ENCODE measurements around the gene TMEM87B.

Gene TMEM87B

DNA sequence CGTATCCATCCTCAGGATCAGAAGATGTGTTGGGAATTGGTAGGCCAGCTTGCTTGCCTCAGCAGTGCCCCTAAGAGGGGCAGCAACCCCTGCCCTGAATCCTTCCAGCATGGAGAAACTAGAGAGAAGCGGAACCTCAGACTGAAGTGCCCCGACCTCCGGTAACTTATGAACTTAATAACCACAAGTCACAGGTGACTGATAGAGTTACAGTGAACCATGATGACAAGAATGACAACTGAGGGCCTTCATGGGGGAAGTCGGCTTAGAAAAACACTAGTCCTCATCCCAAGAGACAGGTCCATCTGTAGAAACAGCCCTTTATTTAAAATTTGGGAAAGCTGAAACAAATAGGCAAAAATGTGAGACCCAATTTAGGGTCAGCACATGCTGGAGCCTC is 42.5 kb upstream of the TMEM87B start:
- no peaks in the 10 kb centered on the region for H3F3A ChIP-seq (ENCODE audit: insufficient read depth, low read length)
- H3K4me3 ChIP-seq (ENCODE audit: low read length), result no peak overlapping the region
- no peak overlapping the region for H3K9ac ChIP-seq (ENCODE audit: low read length)
- H3K9me3 ChIP-seq (replicated peaks; ENCODE audit: insufficient read depth, low read length), result no peaks in the 10 kb centered on the region
- no peaks in the 10 kb centered on the region for H3K27me3 ChIP-seq (replicated peaks; ENCODE audit: insufficient read depth, low read length)
- H3K79me2 ChIP-seq (ENCODE audit: low read length), result no peaks in the 10 kb centered on the region
- H3K4me1 ChIP-seq (ENCODE audit: low read length), result peaks cover 8% of the 10 kb centered on the region
- H3K4me2 ChIP-seq (ENCODE audit: low read depth, low read length), result no peak overlapping the region
- no peak for TF ChIP-seq EZH2phosphoT487 (IDR thresholded peaks at IDR 0.05; ENCODE audit: low read length)
- DNase-seq, result no peak
- no peaks in the 10 kb centered on the region for H3K36me3 ChIP-seq (replicated peaks; ENCODE audit: insufficient read depth, low read length)
- H3K27ac ChIP-seq (ENCODE audit: low read length), result no peak overlapping the region
- no peaks in the 10 kb centered on the region for H4K20me1 ChIP-seq (ENCODE audit: insufficient read depth, low read length)
- H3K9me2 ChIP-seq (replicated peaks; ENCODE audit: insufficient read depth, low read length), result no peaks in the 10 kb centered on the region
- H2AFZ ChIP-seq (ENCODE audit: low read length), result no peak overlapping the region

DNA sequence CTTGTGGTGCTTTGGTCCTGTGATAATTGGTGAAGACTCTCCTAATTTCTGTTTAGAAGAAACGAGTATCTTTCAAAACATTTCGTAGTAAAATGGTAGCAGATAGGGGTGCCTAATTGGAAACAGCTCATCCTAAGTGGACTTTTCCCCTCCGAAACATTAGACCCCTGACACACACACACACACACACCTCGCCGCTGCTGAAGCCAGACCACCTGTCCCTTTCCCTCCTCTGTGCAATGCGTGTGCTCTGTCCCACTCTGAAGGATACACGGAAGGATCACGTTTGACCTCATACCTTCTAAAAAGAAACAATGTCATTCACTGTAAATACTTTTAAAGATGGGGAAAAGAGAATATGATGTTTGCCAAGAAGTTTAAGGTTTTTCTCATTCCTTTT is 36.2 kb upstream of the TMEM87B start:
- DNase-seq, result no peak
- Histone ChIP-seq H3K79me2 (ENCODE audit: low read length) (no peaks in the 10 kb centered on the region), H3K4me1 (ENCODE audit: low read length) (peaks cover 14% of the 10 kb centered on the region), H3K36me3 (replicated peaks; ENCODE audit: insufficient read depth, low read length) (no peaks in the 10 kb centered on the region), H3K9me2 (replicated peaks; ENCODE audit: insufficient read depth, low read length) (no peaks in the 10 kb centered on the region), H3K4me3 (ENCODE audit: low read length) (no peak overlapping the region), H4K20me1 (ENCODE audit: insufficient read depth, low read length) (no peaks in the 10 kb centered on the region), H3F3A (ENCODE audit: insufficient read depth, low read length) (peaks cover 6% of the 10 kb centered on the region), H3K9me3 (replicated peaks; ENCODE audit: insufficient read depth, low read length) (no peaks in the 10 kb centered on the region), H2AFZ (ENCODE audit: low read length) (no peak overlapping the region), H3K27me3 (replicated peaks; ENCODE audit: insufficient read depth, low read length) (no peaks in the 10 kb centered on the region), H3K4me2 (ENCODE audit: low read depth, low read length) (no peak overlapping the region), H3K9ac (ENCODE audit: low read length) (no peak overlapping the region), H3K27ac (ENCODE audit: low read length) (no peak overlapping the region)
- TF ChIP-seq EZH2 (optimal IDR thresholded peaks at IDR 0.05; ENCODE audit: low read depth, low read length) (no peak), EZH2phosphoT487 (IDR thresholded peaks at IDR 0.05; ENCODE audit: low read length) (no peak)
- TF ChIP-seq, protein P1, sequence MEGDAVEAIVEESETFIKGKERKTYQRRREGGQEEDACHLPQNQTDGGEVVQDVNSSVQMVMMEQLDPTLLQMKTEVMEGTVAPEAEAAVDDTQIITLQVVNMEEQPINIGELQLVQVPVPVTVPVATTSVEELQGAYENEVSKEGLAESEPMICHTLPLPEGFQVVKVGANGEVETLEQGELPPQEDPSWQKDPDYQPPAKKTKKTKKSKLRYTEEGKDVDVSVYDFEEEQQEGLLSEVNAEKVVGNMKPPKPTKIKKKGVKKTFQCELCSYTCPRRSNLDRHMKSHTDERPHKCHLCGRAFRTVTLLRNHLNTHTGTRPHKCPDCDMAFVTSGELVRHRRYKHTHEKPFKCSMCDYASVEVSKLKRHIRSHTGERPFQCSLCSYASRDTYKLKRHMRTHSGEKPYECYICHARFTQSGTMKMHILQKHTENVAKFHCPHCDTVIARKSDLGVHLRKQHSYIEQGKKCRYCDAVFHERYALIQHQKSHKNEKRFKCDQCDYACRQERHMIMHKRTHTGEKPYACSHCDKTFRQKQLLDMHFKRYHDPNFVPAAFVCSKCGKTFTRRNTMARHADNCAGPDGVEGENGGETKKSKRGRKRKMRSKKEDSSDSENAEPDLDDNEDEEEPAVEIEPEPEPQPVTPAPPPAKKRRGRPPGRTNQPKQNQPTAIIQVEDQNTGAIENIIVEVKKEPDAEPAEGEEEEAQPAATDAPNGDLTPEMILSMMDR (IDR thresholded peaks at IDR 0.05; ENCODE audit: low read length), result no peak

DNA sequence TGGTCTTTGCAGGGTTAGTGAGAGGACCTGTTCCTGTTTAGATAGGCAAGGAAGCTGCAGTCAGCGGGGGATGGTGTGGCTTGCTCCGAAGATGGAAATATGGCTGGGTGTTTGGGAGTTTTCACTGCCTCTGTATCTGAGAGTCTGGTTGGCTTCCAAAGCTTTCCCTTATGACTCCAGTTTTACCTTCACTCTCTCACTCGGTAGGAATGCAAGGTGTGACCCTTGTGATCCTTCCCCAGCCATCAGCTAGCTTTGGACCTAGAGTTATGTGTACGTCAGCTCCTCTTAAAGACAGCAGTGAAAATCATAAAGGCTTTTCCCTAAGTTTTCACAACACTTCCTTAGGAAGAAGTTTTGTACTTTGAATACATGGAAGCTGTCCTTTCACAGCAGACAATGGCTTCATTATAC is 35.5 kb upstream of the TMEM87B start:
- TF ChIP-seq EZH2phosphoT487 (IDR thresholded peaks at IDR 0.05; ENCODE audit: low read length), result no peak
- TF ChIP-seq EZH2 (optimal IDR thresholded peaks at IDR 0.05; ENCODE audit: low read depth, low read length), result no peak
- Histone ChIP-seq H3K36me3 (replicated peaks; ENCODE audit: insufficient read depth, low read length) (no peaks in the 10 kb centered on the region), H3K27ac (ENCODE audit: low read length) (no peak overlapping the region), H3K9me3 (replicated peaks; ENCODE audit: insufficient read depth, low read length) (no peaks in the 10 kb centered on the region), H3K4me2 (ENCODE audit: low read depth, low read length) (no peak overlapping the region), H3K4me1 (ENCODE audit: low read length) (peaks cover 21% of the 10 kb centered on the region), H3K9ac (ENCODE audit: low read length) (no peak overlapping the region), H3K27me3 (replicated peaks; ENCODE audit: insufficient read depth, low read length) (no peaks in the 10 kb centered on the region), H4K20me1 (ENCODE audit: insufficient read depth, low read length) (no peaks in the 10 kb centered on the region), H3K9me2 (replicated peaks; ENCODE audit: insufficient read depth, low read length) (no peaks in the 10 kb centered on the region), H2AFZ (ENCODE audit: low read length) (no peak overlapping the region), H3K4me3 (ENCODE audit: low read length) (no peak overlapping the region), H3F3A (ENCODE audit: insufficient read depth, low read length) (peaks cover 14% of the 10 kb centered on the region), H3K79me2 (ENCODE audit: low read length) (no peaks in the 10 kb centered on the region)
- no peak for DNase-seq

- Histone ChIP-seq H3K9me3 (replicated peaks; ENCODE audit: insufficient read depth, low read length) (no peaks in the 10 kb centered on the region), H3K4me1 (ENCODE audit: low read length) (peaks cover 31% of the 10 kb centered on the region), H3K27ac (ENCODE audit: low read length) (no peak overlapping the region), H3K9ac (ENCODE audit: low read length) (no peak overlapping the region), H2AFZ (ENCODE audit: low read length) (no peak overlapping the region), H3K27me3 (replicated peaks; ENCODE audit: insufficient read depth, low read length) (no peaks in the 10 kb centered on the region), H4K20me1 (ENCODE audit: insufficient read depth, low read length) (no peaks in the 10 kb centered on the region), H3K36me3 (replicated peaks; ENCODE audit: insufficient read depth, low read length) (no peaks in the 10 kb centered on the region), H3F3A (ENCODE audit: insufficient read depth, low read length) (peaks cover 14% of the 10 kb centered on the region), H3K9me2 (replicated peaks; ENCODE audit: insufficient read depth, low read length) (no peaks in the 10 kb centered on the region), H3K4me3 (ENCODE audit: low read length) (no peak overlapping the region), H3K4me2 (ENCODE audit: low read depth, low read length) (no peak overlapping the region), H3K79me2 (ENCODE audit: low read length) (no peaks in the 10 kb centered on the region)
- no peak for DNase-seq
- TF ChIP-seq EZH2phosphoT487 (IDR thresholded peaks at IDR 0.05; ENCODE audit: low read length) (no peak), EZH2 (optimal IDR thresholded peaks at IDR 0.05; ENCODE audit: low read depth, low read length) (no peak)
- TF ChIP-seq, protein P1 (IDR thresholded peaks at IDR 0.05; ENCODE audit: low read length), result no peak
Measured at GRCh38 chr2:112020561-112020960, 34.5 kb upstream of the TMEM87B start.

All from MM.1S (cell line).